Measurements from ENCODE around the gene PGGT1B. TPM values are rescaled to one million over a fixed set of nuclear protein-coding genes. Genes with fewer than 3 reads are reported as not detected.
A peak's percentile ranks its signal among the peaks of the same experiment; 100 is the strongest.

PGGT1B gene
- total and polyA plus RNA-seq, 9 of the 15 experiments (the other 6 are each of a cell fraction or from before 2014, with no cell fraction given): 5.3 to 33.7 (median 19.8) TPM

- TF ChIP-seq ZNF830 (CRISPR knock-in tag; IDR thresholded peaks at IDR 0.05) (no peak), REST (IDR thresholded peaks at IDR 0.05; ENCODE audit: borderline replicate concordance) (no peak), REST (CRISPR knock-in tag; IDR thresholded peaks at IDR 0.05; ENCODE audit: low read depth) (peak; percentile 66; the same call in 1 of the 2 replicates), POLR2A (conservative IDR thresholded peaks at IDR 0.05) (peak; percentile 88), ZNF79 (CRISPR knock-in tag; IDR thresholded peaks at IDR 0.05; ENCODE audit: low read depth) (no peak), ZNF57 (CRISPR knock-in tag; IDR thresholded peaks at IDR 0.05) (no peak), ZNF277 (CRISPR knock-in tag; IDR thresholded peaks at IDR 0.05; ENCODE audit: borderline replicate concordance) (no peak), PTTG1 (tag; IDR thresholded peaks at IDR 0.05; ENCODE audit: low read depth) (no peak), CEBPG (CRISPR knock-in tag; IDR thresholded peaks at IDR 0.05) (no peak), CEBPG (tag; conservative IDR thresholded peaks at IDR 0.05 in 1 of 2, IDR thresholded peaks at IDR 0.05 in 1 of 2) (no peak), ZNF324 (CRISPR knock-in tag; IDR thresholded peaks at IDR 0.05) (no peak), CHD1 (IDR thresholded peaks at IDR 0.05; ENCODE audit: low read length) (no peak), ZC3H8 (IDR thresholded peaks at IDR 0.05) (no peak), HDAC1 (IDR thresholded peaks at IDR 0.05) (no peak; a peak in 2 of 4 replicates), ZNF3 (CRISPR knock-in tag; IDR thresholded peaks at IDR 0.05) (no peak), ADNP (tag; IDR thresholded peaks at IDR 0.05) (no peak), MEF2A (IDR thresholded peaks at IDR 0.05; ENCODE audit: control insufficient read depth, low read depth, low read length) (no peak), HDAC2 (IDR thresholded peaks at IDR 0.05) (no peak), THRA (IDR thresholded peaks at IDR 0.05) (no peak), ZNF586 (CRISPR knock-in tag; conservative IDR thresholded peaks at IDR 0.05) (no peak)
These were observed at the start of gene PGGT1B (continued) for GRCh38 chr5:115262321-115263077.
